PFSK-1 (cell line): ENCODE data around the gene LRRC46.

ENCODE experiments used
- FOXP2 ChIP-seq: optimal IDR thresholded peaks from 2 replicates; pipeline ENCODE3; 2011; ENCODE audit warnings: borderline replicate concordance, control low read depth, inconsistent platforms; ENCODE audit not compliant: insufficient read depth; ENCODE audit errors: extremely low read length, extremely low read depth
- POLR2AphosphoS5 ChIP-seq: IDR thresholded peaks from 2 replicates; pipeline ENCODE4 v1.6.1; 2012; ENCODE audit warnings: low read depth, mild to moderate bottlenecking, control low read depth, low read length, moderate library complexity
- SIN3A ChIP-seq: IDR thresholded peaks from 2 replicates; pipeline ENCODE4 v1.6.1; 2012; ENCODE audit warnings: mild to moderate bottlenecking, low read length, moderate library complexity, borderline replicate concordance; ENCODE audit not compliant: insufficient read depth
- TAF1 ChIP-seq: IDR thresholded peaks from 2 replicates; pipeline ENCODE4 v1.6.1; 2012; ENCODE audit warnings: low read length, control low read depth, borderline replicate concordance; ENCODE audit not compliant: insufficient read depth
- TF ChIP-seq, protein P1 (sequence below), 2 experiments: IDR thresholded peaks; 2 replicates each; pipeline versions ENCODE4 v1.6.1 to v1.8.0; 2011 to 2012; ENCODE audit warnings: low read depth in 2 of 2, low read length in 2 of 2, control low read depth in 1 of 2, inconsistent platforms in 1 of 2, mild to moderate bottlenecking in 1 of 2, moderate library complexity in 1 of 2; ENCODE audit not compliant: insufficient read depth in 1 of 2

DNA sequence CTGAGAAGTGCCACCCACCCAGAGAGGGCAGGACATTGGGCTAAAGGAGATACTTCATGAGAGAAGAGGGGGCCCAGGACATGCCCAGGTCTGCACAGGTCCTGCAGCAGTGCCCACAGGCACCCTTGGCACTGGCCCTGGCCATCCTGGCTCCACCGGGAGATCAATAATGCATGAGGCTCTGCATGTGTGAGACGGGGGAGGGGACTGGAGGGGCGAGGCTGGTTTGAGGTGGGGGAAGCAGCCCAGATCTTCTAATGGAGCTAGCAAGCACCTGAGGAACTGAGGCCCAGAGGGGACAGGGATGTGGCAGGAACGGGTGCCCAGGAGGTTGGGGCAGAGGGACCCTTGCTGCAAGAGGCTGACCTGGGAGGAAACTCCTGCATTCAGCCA lies 10.4 kb upstream of the LRRC46 start:
- TF ChIP-seq POLR2AphosphoS5 = no peak
- no peak for TF ChIP-seq SIN3A
- no peak for TF ChIP-seq TAF1
- TF ChIP-seq, protein P1, sequence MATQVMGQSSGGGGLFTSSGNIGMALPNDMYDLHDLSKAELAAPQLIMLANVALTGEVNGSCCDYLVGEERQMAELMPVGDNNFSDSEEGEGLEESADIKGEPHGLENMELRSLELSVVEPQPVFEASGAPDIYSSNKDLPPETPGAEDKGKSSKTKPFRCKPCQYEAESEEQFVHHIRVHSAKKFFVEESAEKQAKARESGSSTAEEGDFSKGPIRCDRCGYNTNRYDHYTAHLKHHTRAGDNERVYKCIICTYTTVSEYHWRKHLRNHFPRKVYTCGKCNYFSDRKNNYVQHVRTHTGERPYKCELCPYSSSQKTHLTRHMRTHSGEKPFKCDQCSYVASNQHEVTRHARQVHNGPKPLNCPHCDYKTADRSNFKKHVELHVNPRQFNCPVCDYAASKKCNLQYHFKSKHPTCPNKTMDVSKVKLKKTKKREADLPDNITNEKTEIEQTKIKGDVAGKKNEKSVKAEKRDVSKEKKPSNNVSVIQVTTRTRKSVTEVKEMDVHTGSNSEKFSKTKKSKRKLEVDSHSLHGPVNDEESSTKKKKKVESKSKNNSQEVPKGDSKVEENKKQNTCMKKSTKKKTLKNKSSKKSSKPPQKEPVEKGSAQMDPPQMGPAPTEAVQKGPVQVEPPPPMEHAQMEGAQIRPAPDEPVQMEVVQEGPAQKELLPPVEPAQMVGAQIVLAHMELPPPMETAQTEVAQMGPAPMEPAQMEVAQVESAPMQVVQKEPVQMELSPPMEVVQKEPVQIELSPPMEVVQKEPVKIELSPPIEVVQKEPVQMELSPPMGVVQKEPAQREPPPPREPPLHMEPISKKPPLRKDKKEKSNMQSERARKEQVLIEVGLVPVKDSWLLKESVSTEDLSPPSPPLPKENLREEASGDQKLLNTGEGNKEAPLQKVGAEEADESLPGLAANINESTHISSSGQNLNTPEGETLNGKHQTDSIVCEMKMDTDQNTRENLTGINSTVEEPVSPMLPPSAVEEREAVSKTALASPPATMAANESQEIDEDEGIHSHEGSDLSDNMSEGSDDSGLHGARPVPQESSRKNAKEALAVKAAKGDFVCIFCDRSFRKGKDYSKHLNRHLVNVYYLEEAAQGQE (IDR thresholded peaks at IDR 0.05; ENCODE audit: insufficient read depth in 1 of 2, low read depth in 2 of 2, low read length in 2 of 2) = no peak
- TF ChIP-seq FOXP2 = no peak
